WI38 (cell line): ENCODE data around the gene MUC5B.

Source experiments
- H3K4me3 ChIP-seq: 2 replicates; pipeline ENCODE4 v1.5.1; 2011; ENCODE audit warnings: low read depth, mild to moderate bottlenecking, control low read depth, low read length
- TF ChIP-seq, protein P1 (sequence below): IDR thresholded peaks from 2 replicates; pipeline ENCODE4 v1.5.1; 2012; ENCODE audit warnings: low read depth, mild to moderate bottlenecking, control low read depth, low read length

Gene MUC5B

DNA sequence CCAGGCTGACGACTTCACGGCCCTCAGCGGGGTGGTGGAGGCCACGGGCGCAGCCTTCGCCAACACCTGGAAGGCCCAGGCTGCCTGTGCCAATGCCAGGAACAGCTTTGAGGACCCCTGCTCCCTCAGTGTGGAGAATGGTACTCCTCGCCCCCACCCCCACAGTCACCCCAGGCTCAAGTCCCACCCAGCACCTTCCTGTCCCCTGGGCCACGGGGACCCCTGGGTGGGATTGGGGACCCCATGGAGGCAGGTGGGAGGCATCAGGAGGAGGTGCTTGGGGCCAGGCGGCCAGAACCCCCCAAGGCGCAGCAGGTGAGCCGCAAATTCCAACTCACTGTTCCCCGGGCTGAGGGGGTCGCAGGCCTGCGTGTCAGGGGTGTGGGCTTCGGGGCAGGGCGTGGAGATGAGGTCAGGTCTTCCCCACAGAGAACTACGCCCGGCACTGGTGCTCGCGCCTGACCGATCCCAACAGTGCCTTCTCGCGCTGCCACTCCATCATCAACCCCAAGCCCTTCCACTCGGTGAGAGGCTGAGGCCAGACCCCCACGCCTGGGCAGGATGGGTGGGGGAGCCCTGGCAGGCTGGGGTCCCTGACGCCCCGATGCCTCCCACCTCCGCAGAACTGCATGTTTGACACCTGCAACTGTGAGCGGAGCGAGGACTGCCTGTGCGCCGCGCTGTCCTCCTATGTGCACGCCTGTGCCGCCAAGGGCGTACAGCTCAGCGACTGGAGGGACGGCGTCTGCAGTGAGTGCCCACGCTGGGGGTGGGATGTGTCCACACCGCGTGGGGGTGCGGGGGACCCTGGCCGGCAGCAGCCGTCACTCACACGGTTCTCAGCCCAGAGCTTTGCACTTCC, 9.4 kb downstream of the MUC5B start:
- H3K4me3 ChIP-seq: no peak overlapping the region
- TF ChIP-seq, protein P1, sequence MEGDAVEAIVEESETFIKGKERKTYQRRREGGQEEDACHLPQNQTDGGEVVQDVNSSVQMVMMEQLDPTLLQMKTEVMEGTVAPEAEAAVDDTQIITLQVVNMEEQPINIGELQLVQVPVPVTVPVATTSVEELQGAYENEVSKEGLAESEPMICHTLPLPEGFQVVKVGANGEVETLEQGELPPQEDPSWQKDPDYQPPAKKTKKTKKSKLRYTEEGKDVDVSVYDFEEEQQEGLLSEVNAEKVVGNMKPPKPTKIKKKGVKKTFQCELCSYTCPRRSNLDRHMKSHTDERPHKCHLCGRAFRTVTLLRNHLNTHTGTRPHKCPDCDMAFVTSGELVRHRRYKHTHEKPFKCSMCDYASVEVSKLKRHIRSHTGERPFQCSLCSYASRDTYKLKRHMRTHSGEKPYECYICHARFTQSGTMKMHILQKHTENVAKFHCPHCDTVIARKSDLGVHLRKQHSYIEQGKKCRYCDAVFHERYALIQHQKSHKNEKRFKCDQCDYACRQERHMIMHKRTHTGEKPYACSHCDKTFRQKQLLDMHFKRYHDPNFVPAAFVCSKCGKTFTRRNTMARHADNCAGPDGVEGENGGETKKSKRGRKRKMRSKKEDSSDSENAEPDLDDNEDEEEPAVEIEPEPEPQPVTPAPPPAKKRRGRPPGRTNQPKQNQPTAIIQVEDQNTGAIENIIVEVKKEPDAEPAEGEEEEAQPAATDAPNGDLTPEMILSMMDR: no peak

GRCh38 chr11:1232883-1233321, 10.0 kb downstream of the MUC5B start:
- TF ChIP-seq, protein P1: no peak
- H3K4me3 ChIP-seq: no peak overlapping the region

DNA sequence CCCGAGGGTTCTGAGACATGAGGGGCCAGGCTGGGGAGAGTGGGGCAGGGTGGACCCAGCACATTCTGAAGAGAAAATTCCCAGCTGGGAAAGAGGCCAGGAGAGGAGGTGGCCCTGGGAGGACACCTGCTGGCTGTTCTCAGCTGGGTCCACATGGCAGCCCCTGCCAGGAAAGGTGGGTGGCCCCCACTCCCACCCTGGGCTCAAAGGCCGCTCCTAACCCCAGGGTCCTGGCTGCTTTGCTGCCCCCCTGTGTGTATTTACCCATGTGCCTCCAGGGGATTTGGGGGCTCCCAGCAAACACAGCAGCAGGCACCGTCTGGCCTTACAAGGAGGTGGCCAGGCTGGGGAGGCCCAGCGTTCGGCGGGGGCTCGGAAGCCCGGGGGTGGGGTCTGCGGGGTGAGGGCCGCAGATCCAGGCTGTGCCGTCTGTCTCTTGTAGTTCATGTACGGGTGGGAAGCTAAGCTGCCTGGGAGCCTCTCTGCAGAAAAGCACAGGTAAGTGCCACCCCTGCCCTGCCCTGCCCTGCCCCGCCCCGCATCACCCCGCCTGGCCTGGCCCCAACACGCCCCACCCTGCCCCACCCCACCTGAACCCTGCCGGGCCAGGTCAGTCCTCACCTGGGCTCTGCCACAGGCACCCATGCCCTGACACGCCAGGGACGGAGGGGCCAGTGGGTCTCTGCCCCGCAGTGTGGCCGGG, 10.6 kb downstream of the MUC5B start:
- TF ChIP-seq, protein P1: no peak

DNA sequence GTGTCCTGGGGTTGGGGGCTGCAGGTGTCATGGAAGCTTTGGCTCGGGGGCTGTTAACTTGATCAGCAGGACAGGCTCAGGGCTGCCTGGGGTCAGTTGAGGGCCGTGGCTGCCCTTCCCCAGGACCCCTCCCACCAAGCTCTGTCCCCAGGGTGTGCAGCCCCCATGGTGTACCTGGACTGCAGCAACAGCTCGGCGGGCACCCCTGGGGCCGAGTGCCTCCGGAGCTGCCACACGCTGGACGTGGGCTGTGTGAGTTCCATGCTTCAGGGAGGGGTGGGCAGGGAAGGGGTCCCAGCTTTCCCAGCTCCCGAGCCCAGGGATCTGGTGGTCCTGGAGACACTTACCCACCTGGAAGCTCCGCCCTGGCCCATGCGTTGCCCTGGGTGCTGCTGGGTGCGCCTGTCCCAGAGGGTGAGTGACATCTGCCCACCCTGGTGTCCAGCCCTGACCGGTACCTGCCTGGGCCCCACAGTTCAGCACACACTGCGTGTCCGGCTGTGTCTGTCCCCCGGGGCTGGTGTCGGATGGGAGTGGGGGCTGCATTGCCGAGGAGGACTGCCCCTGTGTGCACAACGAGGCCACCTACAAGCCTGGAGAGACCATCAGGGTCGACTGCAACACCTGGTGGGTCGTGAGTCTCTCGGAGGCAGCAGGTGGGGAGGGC, 11.3 kb downstream of the MUC5B start:
- TF ChIP-seq, protein P1: no peak

More for the DNA sequence above, 10.6 kb downstream of the MUC5B start:
- H3K4me3 ChIP-seq: no peak overlapping the region

DNA sequence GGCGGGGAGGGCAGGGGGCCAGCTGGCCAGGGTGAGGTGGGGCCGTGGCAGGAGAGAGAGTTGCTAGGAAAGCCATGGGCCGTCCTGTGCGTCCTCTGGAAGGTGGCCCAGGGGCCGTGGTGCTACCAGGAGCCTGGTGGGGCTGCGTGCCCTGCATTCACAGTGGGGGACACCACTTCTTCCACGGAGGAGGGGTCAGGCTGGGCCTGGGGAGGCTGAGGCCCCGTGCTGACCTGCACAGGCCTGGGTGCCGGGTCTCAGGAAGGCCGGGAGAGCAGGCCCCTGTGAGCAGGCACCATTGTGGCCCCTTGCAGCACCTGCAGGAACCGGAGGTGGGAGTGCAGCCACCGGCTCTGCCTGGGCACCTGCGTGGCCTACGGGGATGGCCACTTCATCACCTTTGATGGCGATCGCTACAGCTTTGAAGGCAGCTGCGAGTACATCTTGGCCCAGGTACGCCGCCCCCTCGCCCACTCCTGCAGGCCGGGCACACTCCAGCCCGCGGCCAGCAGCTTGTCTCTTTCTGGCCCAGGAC, 12.0 kb downstream of the MUC5B start:
- TF ChIP-seq, protein P1: no peak
- H3K4me3 ChIP-seq: no peak overlapping the region

More for the DNA sequence above, 11.3 kb downstream of the MUC5B start:
- no peak overlapping the region for H3K4me3 ChIP-seq

- no peak overlapping the region for H3K4me3 ChIP-seq
- TF ChIP-seq, protein P1: no peak
These were observed 12.5 kb downstream of the MUC5B start for GRCh38 chr11:1235306-1235900.
